Stimulated activated CD4-positive, alpha-beta T cell treated with anti-CD3 and anti-CD28 coated beads, Interleukin-4, amount 100 ng/mL, for 24 hours (primary cell): ENCODE results near the gene TRIM15.
"Not testable (repeated sequence)": the region's sequence is repeated elsewhere in the genome, so short reads cannot be mapped to it uniquely, and the experiment has no call there.

ENCODE experiments used
- DNase-seq: peaks from one replicate; pipeline ENCODE4 v3.0.0-alpha.2; 2020

TRIM15 gene

GRCh38 chr6:30163090-30163917, at the start of gene TRIM15:
TRIM15 (plus strand) TSS chr6:30163546; CDS start chr6:30163685, 139 bp downstream.
- DNase-seq: peak; percentile 62

- DNase-seq: no peak
Measured at GRCh38 chr6:30113841-30114240, 49.5 kb upstream of the TRIM15 start.

- no peak for DNase-seq
Measured at GRCh38 chr6:30116724-30117123, 46.6 kb upstream of the TRIM15 start.

- DNase-seq: not testable (repeated sequence)
Measured at GRCh38 chr6:30118691-30119090, 44.7 kb upstream of the TRIM15 start.

- no peak for DNase-seq
Measured at GRCh38 chr6:30121446-30122366, 41.6 kb upstream of the TRIM15 start.

GRCh38 chr6:30122515-30122914, 40.8 kb upstream of the TRIM15 start:
- DNase-seq: no peak

- no peak for DNase-seq
Measured at GRCh38 chr6:30127238-30128093, 35.9 kb upstream of the TRIM15 start.

GRCh38 chr6:30129265-30130178, 33.8 kb upstream of the TRIM15 start:
- no peak for DNase-seq

GRCh38 chr6:30130179-30130679, 33.1 kb upstream of the TRIM15 start:
- DNase-seq: no peak

- DNase-seq: peak; percentile 76
Measured at GRCh38 chr6:30130887-30131862, 32.2 kb upstream of the TRIM15 start.

GRCh38 chr6:30131947-30132497, 31.3 kb upstream of the TRIM15 start:
- DNase-seq: no peak

- no peak for DNase-seq
Measured at GRCh38 chr6:30135147-30135546, 28.2 kb upstream of the TRIM15 start.

GRCh38 chr6:30135757-30136156, 27.6 kb upstream of the TRIM15 start, which contains the start of gene TRIM40:
TRIM40 (plus strand) TSS chr6:30136140; CDS start chr6:30137037, 897 bp downstream.
- DNase-seq: no peak

- DNase-seq: no peak
Measured at GRCh38 chr6:30136570-30137286, 26.6 kb upstream of the TRIM15 start.

GRCh38 chr6:30140240-30140639, 23.1 kb upstream of the TRIM15 start:
- DNase-seq: not testable (repeated sequence)

- DNase-seq: no peak
Measured at GRCh38 chr6:30142665-30143064, 20.7 kb upstream of the TRIM15 start.

GRCh38 chr6:30143780-30144179, 19.6 kb upstream of the TRIM15 start:
- DNase-seq: no peak

- DNase-seq: no peak
Measured at GRCh38 chr6:30144811-30145210, 18.5 kb upstream of the TRIM15 start.

GRCh38 chr6:30145818-30146217, 17.5 kb upstream of the TRIM15 start:
- DNase-seq: no peak
